Aorta (tissue), 5 donors: ENCODE measurements around the gene RAB24. TPM values are rescaled to one million over a fixed set of nuclear protein-coding genes. Genes with fewer than 3 reads are reported as not detected.

Experiments
- ATAC-seq: fragments of 200-7000 bp; cut with Tn5 transposase; one replicate; pipeline ENCODE4 v1.9.1; 2022; ENCODE audit warnings: moderate library complexity; ENCODE audit not compliant: low FRiP score
- DNase-seq, 2 donors: peaks; one replicate each; pipeline ENCODE4 v3.0.0-alpha.2; 2020
- H3K27ac ChIP-seq, 2 donors: one replicate each; pipeline ENCODE4 v1.5.1; 2013; ENCODE audit warnings: low read length in 2 of 2, mild to moderate bottlenecking in 2 of 2, moderate library complexity in 2 of 2, control low read depth in 1 of 2, inconsistent platforms in 1 of 2, low read depth in 1 of 2
- H3K27me3 ChIP-seq, 2 donors: one replicate each; pipeline ENCODE4 v1.6.1; 2013; ENCODE audit warnings: control low read depth in 1 of 2, low read length in 1 of 2, mild to moderate bottlenecking in 1 of 2, moderate library complexity in 1 of 2; ENCODE audit not compliant: insufficient read depth in 2 of 2, control insufficient read depth in 1 of 2
- H3K36me3 ChIP-seq, 2 donors: one replicate each; pipeline ENCODE4 v1.6.1; 2013; ENCODE audit warnings: control low read depth in 1 of 2, low read length in 1 of 2, mild to moderate bottlenecking in 1 of 2; ENCODE audit not compliant: insufficient read depth in 2 of 2, control insufficient read depth in 1 of 2
- H3K4me1 ChIP-seq, 2 donors: one replicate each; pipeline ENCODE4 v1.6.1; 2013; ENCODE audit warnings: low read length in 2 of 2, control low read depth in 1 of 2, mild to moderate bottlenecking in 1 of 2, moderate library complexity in 1 of 2; ENCODE audit not compliant: insufficient read depth in 2 of 2, control insufficient read depth in 1 of 2
- H3K4me3 ChIP-seq, 2 donors: one replicate each; pipeline ENCODE4 v1.5.1; 2013; ENCODE audit warnings: low read length in 2 of 2, control low read depth in 1 of 2, mild to moderate bottlenecking in 1 of 2
- H3K9me3 ChIP-seq: one replicate; pipeline ENCODE4 v1.6.1; 2013; ENCODE audit warnings: mild to moderate bottlenecking, low read length; ENCODE audit not compliant: control insufficient read depth
- WGBS, 2 donors: extraction: QIAGEN DNeasy Blood & Tissue Kit; methylation state at CpG; one replicate each; pipeline ENCODE4 v1.1.7; 2013; 5-methylcytosine and 5-hydroxymethylcytosine counted together
- intact Hi-C, 2 donors: fragments of 100-400 bp; cut with DNase I; formaldehyde crosslinking; loops; one replicate each; pipeline versions ENCODE4 v1.14.2 to v1.15.0; 2022
- polyA plus RNA-seq, 2 donors: library from polyadenylated mRNA; stranded (reverse); fragments of 200-250 nt; gene quantifications; one replicate each; pipeline ENCODE4 v1.2.3, GENCODE V29; 2013
- total RNA-seq, 2 donors: library from RNA; stranded (reverse); fragmentation: NEBNext Ultra II Directional; extraction: Animal tissue kit (Norgen Biotek cat#: 25700); gene quantifications; one replicate each; pipeline ENCODE4 v1.2.1, GENCODE V29; 2021
- donor health status: healthy with polysubstance abuse.
- donor health status: Bipolar disorder and iron deficiency.
- donor health status: DM: no; HTN: no; CAD: no.
- donor health status: DM: no; HTN: no; CAD: no.
- donor health status: DM: yes; HTN: yes; CAD: no.

RAB24 gene
- total and polyA plus RNA-seq, 4 donors, result 19.6 to 80.7 (median 39.1) TPM

GRCh38 chr5:177335701-177336065 lies 32.2 kb upstream of the RAB24 start:
- WGBS, 2 donors, result 86 to 89% methylated on average over 7 of the region's 7 CpGs
- no peaks in the 10 kb centered on the region for H3K27me3 ChIP-seq
- intact Hi-C loops, result no loop called here
- H3K27ac ChIP-seq, result no peak overlapping the region
- no peaks in the 10 kb centered on the region for H3K4me1 ChIP-seq
- H3K9me3 ChIP-seq, result no peaks in the 10 kb centered on the region
- no peak for DNase-seq
- ATAC-seq, result no peak
- H3K4me3 ChIP-seq, result no peak overlapping the region
- peaks cover 4 to 14% of the 10 kb centered on the region in 2 donors for H3K36me3 ChIP-seq

DNA sequence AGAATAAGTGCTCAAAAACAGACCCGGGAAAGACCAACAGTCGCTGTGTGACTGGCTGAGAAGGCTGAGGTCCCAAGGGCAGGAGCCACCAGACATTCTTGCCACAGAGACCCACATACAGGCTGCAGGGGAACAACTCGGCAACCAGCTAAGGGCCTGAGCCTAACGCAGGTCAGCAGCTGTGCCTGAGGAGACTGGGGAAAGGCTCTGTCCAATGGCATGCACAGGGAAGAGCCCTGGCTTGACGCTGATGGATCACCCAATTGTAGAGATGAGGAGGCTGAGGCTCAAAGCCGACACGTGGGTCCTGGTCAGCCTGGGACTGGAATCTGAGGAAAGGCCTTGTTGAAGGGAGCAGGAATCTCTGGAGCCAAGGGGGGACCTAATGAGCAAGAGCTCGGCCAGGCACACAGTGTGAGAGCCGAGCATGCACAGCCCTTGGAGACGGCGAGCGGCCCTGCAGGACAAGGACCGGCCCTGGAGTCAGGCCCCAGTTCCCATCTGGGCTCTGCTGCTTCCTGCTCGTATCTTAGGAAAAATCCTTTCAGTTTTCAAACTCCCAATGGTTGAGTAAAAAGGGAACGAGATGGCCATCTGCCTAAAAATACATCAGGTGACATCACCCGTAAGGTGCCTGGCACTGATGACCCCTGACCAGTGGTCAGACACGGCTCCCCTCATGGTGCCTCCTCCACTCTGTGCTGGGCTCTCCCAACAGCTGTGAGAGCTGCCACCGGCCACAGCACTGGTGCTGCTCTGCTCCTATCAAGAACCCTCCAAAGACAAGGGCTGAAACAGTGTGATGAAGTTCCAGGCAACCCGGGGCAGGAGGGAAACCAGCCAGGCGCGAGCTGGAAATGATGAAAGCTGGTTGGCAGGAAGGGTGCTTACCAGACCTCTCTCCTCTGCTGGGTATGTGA lies 31.5 kb upstream of the RAB24 start:
- 84 to 86% methylated on average over 21 of the region's 21 CpGs for WGBS, 2 donors

GRCh38 chr5:177334155-177334551 lies 30.6 kb upstream of the RAB24 start:
- intact Hi-C loops, result no loop called here
- WGBS, 2 donors, result 75 to 77% methylated on average over 15 of the region's 15 CpGs
- Histone ChIP-seq H3K4me1 (no peaks in the 10 kb centered on the region), H3K4me3 (no peak overlapping the region), H3K9me3 (no peaks in the 10 kb centered on the region), H3K36me3 (peaks cover 4 to 14% of the 10 kb centered on the region in 2 donors), H3K27ac (no peak overlapping the region), H3K27me3 (no peaks in the 10 kb centered on the region)
- ATAC-seq, result no peak
- DNase-seq, result peak in 1 of 2 donors; percentile 61

More for the DNA sequence above, 31.5 kb upstream of the RAB24 start:
- Histone ChIP-seq H3K4me1 (no peaks in the 10 kb centered on the region), H3K27ac (no peak overlapping the region), H3K36me3 (peaks cover 4 to 14% of the 10 kb centered on the region in 2 donors), H3K27me3 (no peaks in the 10 kb centered on the region), H3K4me3 (no peak overlapping the region), H3K9me3 (no peaks in the 10 kb centered on the region)
- DNase-seq, result peak in 1 of 2 donors; percentile 49
- intact Hi-C loops, result no loop called here
- no peak for ATAC-seq

- 78 to 86% methylated on average over 16 of the region's 16 CpGs for WGBS, 2 donors
- Histone ChIP-seq H3K4me1 (no peaks in the 10 kb centered on the region), H3K36me3 (peaks cover 4 to 14% of the 10 kb centered on the region in 2 donors), H3K27me3 (no peaks in the 10 kb centered on the region), H3K27ac (no peak overlapping the region), H3K9me3 (no peaks in the 10 kb centered on the region), H3K4me3 (no peak overlapping the region)
- DNase-seq, result peak in 1 of 2 donors; percentile 55
- ATAC-seq, result no peak
- intact Hi-C loops, result no loop called here
Observed at GRCh38 chr5:177333420-177334154, 30.1 kb upstream of the RAB24 start.

DNA sequence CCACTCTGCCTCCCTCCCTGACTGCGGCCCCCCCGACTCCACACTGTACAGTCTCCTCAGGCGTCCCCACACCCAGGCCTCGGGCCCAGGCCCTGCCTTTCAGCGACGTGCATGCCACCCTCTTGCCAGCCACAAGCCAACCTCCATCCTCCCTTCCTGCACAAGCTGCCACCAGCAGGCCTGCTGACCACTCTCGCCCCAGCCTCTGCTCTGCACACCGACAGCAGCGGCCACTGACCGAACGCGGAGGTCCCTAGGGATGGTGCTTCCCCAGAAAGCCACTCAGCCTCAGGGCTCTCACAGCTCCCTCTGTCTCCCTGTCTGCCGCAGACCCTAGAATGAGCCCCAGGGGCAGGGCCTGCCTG lies 29.4 kb upstream of the RAB24 start:
- H3K4me3 ChIP-seq, result no peak overlapping the region
- no peak for ATAC-seq
- H3K9me3 ChIP-seq, result no peaks in the 10 kb centered on the region
- peak in 1 of 2 donors; percentile 68 for DNase-seq
- H3K27me3 ChIP-seq, result no peaks in the 10 kb centered on the region
- H3K27ac ChIP-seq, result no peak overlapping the region
- 90 to 91% methylated on average over 13 of the region's 13 CpGs for WGBS, 2 donors
- intact Hi-C loops, result no loop called here
- H3K36me3 ChIP-seq, result peaks cover 4 to 14% of the 10 kb centered on the region in 2 donors
- H3K4me1 ChIP-seq, result no peaks in the 10 kb centered on the region

DNA sequence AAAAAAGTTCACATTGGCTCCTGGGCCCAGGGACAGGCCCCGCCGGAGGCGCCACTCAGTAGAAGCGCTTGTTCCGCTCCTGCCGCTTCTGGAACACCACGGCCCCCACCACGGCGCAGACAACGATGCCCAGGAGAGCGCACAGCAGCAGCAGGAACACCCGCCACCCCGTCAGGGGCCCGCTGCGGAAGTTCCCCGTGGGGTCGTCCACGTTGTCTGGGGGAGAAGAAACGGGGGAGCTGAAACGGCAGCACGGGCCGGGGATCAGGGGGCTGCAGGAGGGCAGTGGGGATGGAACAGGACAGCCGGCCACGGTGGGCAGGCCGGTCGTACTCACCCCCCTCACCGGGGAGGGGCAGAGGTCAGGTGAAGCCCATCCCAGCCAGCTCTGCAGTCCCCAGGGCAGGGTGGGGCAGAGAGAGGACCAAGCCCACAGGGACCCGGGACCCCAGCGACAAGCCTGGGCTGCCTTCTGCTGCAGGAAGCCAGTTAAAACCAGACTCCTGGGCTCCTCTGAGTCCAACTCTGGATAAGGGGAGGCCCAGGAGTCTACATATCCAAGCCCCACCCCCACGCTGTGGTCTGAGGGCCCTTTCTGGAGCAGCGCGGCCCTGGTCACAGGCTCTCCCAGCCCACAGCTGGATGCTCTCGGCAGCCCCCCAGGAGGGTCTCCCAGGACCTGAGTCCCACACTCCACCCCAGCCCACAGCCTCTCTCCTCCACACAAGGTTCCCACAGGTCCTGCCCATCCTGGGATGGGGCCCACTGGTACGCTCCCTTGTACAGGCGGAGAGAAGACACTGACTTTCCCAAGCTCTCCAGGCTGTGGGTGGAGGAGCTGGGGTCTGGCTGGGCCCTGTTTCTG lies 28.7 kb upstream of the RAB24 start:
- no peak overlapping the region for H3K4me3 ChIP-seq
- H3K9me3 ChIP-seq, result no peaks in the 10 kb centered on the region
- ATAC-seq (no peak), DNase-seq (peak in 1 of 2 donors; percentile 64)
- intact Hi-C loops, result no loop called here
- H3K27me3 ChIP-seq, result no peaks in the 10 kb centered on the region
- WGBS, 2 donors, result 91 to 92% methylated on average over 35 of the region's 35 CpGs
- peaks cover 4 to 14% of the 10 kb centered on the region in 2 donors for H3K36me3 ChIP-seq
- no peaks in the 10 kb centered on the region for H3K4me1 ChIP-seq
- H3K27ac ChIP-seq, result no peak overlapping the region

- DNase-seq (peak in 1 of 2 donors; percentile 61), ATAC-seq (no peak)
- Histone ChIP-seq H3K27ac (no peak overlapping the region), H3K27me3 (no peaks in the 10 kb centered on the region), H3K4me3 (no peak overlapping the region), H3K9me3 (no peaks in the 10 kb centered on the region), H3K36me3 (peaks cover 3 to 7% of the 10 kb centered on the region in 2 donors), H3K4me1 (no peaks in the 10 kb centered on the region)
- WGBS, 2 donors, result 85% methylated on average over 26 to 27 of the region's 27 CpGs
- intact Hi-C loops, result no loop called here
Observed at GRCh38 chr5:177330991-177331842, 27.7 kb upstream of the RAB24 start.
